Measurements from ENCODE around the gene NFATC4. TPM values are rescaled to one million over a fixed set of nuclear protein-coding genes. Genes with fewer than 3 reads are reported as not detected.

NFATC4 gene
- total and polyA plus RNA-seq, 2 donors (not counting 1 experiment from before 2014, with no cell fraction given): 3.1 to 7.6 TPM

DNA sequence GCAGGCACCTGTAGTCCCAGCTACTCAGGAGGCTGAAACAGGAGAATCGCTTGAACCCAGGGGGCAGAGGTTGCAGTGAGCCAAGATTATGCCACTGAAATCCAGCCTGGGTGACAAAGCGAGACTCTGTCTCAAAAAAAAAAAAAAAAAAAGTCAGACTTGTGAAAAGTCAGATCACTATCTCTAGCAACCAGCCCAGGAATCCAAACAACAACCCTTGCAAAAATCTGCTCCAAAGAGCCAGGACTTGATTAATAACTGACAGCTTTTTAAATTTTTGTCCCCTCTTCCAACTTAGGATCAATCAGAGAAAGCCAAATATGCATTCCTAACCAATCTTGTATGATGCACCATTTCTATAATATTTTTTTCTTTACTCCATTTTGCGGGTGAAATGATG, 7.7 kb upstream of the NFATC4 start:
- Mint-ChIP-seq H3K9me3 (ENCODE audit: insufficient read depth) (no peaks in the 10 kb centered on the region), H3K4me1 (peaks cover 4% of the 10 kb centered on the region), H3K27ac (no peak overlapping the region), H3K4me3 (no peak overlapping the region), H3K27me3 (peaks cover 18% of the 10 kb centered on the region)
- Histone ChIP-seq H3K4me2 (replicated peaks; ENCODE audit: low read depth, low read length, poor library complexity, severe bottlenecking) (no peak overlapping the region), H3K9ac (ENCODE audit: low read length) (no peak overlapping the region), H3K27me3 (replicated peaks in 1 of 4; ENCODE audit: control extremely low read depth in 1 of 4, control insufficient read depth in 3 of 4, insufficient read depth in 4 of 4, low read length in 3 of 4) (peaks cover 0 to 11% (median 1%) of the 10 kb centered on the region in 4 experiments), H3K27ac (ENCODE audit: low read length in 2 of 2) (no peak overlapping the region), H3K4me1 (ENCODE audit: control insufficient read depth in 2 of 2, insufficient read depth in 2 of 2, low read length in 2 of 2) (peaks cover 4% of the 10 kb centered on the region in 2 donors), H3K4me3 (ENCODE audit: control extremely low read depth in 1 of 5, extremely low read depth in 1 of 5, insufficient read depth in 1 of 5, low read depth in 2 of 5, low read length in 4 of 5) (no peak overlapping the region), H3K9me3 (ENCODE audit: control extremely low read depth in 1 of 3, control insufficient read depth in 2 of 3, insufficient read depth in 1 of 3, low read length in 2 of 3) (peaks cover 0 to 1% (median 0%) of the 10 kb centered on the region in 3 donors), H3K36me3 (replicated peaks in 1 of 2; ENCODE audit: control extremely low read depth in 1 of 2, control insufficient read depth in 1 of 2, extremely low read depth in 1 of 2, insufficient read depth in 2 of 2, low read length in 1 of 2) (no peaks in the 10 kb centered on the region), H4K20me1 (ENCODE audit: control insufficient read depth, insufficient read depth, low read length, poor library complexity, severe bottlenecking) (no peaks in the 10 kb centered on the region), H2AFZ (ENCODE audit: insufficient read depth, low read depth, low read length, poor library complexity, severe bottlenecking) (no peak overlapping the region), H3K79me2 (ENCODE audit: control insufficient read depth, insufficient read depth, low read length) (no peaks in the 10 kb centered on the region)
- DNase-seq (no peak), ATAC-seq (ENCODE audit: low read depth) (no peak)
- intact Hi-C loops (cut with micrococcal nuclease): loop anchor here (10.0 kb wide), 2 partner anchors 315 to 345 kb away; no protein-coding TSS in a partner anchor
- ChIA-PET POLR2A (no interaction called here), CTCF (interaction anchor here (0.7 to 5.4 kb wide), 4 partner anchors 27 to 77 kb away, joined by 4 to 42 read pairs (median 23); partner anchors contain the start of genes CBLN3 and KHNYN)
- TF ChIP-seq EZH2 (IDR thresholded peaks at IDR 0.05; ENCODE audit: borderline replicate concordance, insufficient read depth, low read depth, low read length, poor library complexity, severe bottlenecking): no peak
- TF ChIP-seq, protein P1, sequence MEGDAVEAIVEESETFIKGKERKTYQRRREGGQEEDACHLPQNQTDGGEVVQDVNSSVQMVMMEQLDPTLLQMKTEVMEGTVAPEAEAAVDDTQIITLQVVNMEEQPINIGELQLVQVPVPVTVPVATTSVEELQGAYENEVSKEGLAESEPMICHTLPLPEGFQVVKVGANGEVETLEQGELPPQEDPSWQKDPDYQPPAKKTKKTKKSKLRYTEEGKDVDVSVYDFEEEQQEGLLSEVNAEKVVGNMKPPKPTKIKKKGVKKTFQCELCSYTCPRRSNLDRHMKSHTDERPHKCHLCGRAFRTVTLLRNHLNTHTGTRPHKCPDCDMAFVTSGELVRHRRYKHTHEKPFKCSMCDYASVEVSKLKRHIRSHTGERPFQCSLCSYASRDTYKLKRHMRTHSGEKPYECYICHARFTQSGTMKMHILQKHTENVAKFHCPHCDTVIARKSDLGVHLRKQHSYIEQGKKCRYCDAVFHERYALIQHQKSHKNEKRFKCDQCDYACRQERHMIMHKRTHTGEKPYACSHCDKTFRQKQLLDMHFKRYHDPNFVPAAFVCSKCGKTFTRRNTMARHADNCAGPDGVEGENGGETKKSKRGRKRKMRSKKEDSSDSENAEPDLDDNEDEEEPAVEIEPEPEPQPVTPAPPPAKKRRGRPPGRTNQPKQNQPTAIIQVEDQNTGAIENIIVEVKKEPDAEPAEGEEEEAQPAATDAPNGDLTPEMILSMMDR (IDR thresholded peaks at IDR 0.05): no peak
- 93% methylated on average over 3 of the region's 3 CpGs for WGBS (ENCODE audit: insufficient coverage)

DNA sequence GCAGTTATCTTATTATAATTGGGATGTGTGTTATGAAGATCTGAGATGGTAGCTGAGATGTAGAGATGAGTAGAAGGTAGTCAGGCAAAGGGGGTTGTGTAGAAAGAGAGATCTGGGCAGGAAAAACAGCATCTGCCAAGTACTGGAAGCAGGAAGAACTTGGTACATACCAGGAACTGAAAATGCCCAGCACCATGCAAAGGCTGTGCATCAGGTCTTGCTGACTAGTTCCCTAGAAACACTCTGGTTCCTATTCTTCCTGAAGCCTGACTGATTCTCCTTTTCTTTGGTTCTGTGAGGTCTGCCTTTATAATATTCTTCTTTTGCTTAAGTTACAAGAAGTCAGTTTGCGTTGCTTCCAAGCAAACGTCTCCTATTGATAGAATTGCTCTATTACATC, 6.7 kb upstream of the NFATC4 start:
- intact Hi-C loops (cut with micrococcal nuclease): loop anchor here (10.0 kb wide), 2 partner anchors 313 to 343 kb away; no protein-coding TSS in a partner anchor
- peaks cover 0 to 1% (median 0%) of the 10 kb centered on the region in 3 donors for H3K9me3 ChIP-seq (ENCODE audit: control extremely low read depth in 1 of 3, control insufficient read depth in 2 of 3, insufficient read depth in 1 of 3, low read length in 2 of 3)
- DNase-seq (no peak), ATAC-seq (ENCODE audit: low read depth) (no peak)
- CTCF ChIA-PET: interaction anchor here (1.3 to 5.4 kb wide), 5 partner anchors 12 to 75 kb away, joined by 4 to 42 read pairs (median 20); partner anchors contain the start of genes CBLN3 and KHNYN
- no peak overlapping the region for H3K4me2 ChIP-seq (replicated peaks; ENCODE audit: low read depth, low read length, poor library complexity, severe bottlenecking)
- H3K27ac Mint-ChIP-seq: no peak overlapping the region
- no peak overlapping the region for H3K9ac ChIP-seq (ENCODE audit: low read length)
- H3K36me3 ChIP-seq (replicated peaks in 1 of 2; ENCODE audit: control extremely low read depth in 1 of 2, control insufficient read depth in 1 of 2, extremely low read depth in 1 of 2, insufficient read depth in 2 of 2, low read length in 1 of 2): no peaks in the 10 kb centered on the region
- POLR2A ChIA-PET: no interaction called here
- H3K4me3 ChIP-seq (ENCODE audit: control extremely low read depth in 1 of 5, extremely low read depth in 1 of 5, insufficient read depth in 1 of 5, low read depth in 2 of 5, low read length in 4 of 5): no peak overlapping the region
- H3K27me3 ChIP-seq (replicated peaks in 1 of 4; ENCODE audit: control extremely low read depth in 1 of 4, control insufficient read depth in 3 of 4, insufficient read depth in 4 of 4, low read length in 3 of 4): peaks cover 0 to 15% (median 1%) of the 10 kb centered on the region in 4 experiments
- H3K27ac ChIP-seq (ENCODE audit: low read length in 2 of 2): no peak overlapping the region
- peaks cover 18% of the 10 kb centered on the region for H3K27me3 Mint-ChIP-seq
- TF ChIP-seq, protein P1 (IDR thresholded peaks at IDR 0.05): no peak
- TF ChIP-seq EZH2 (IDR thresholded peaks at IDR 0.05; ENCODE audit: borderline replicate concordance, insufficient read depth, low read depth, low read length, poor library complexity, severe bottlenecking): no peak
- peaks cover 14% of the 10 kb centered on the region for H3K4me1 Mint-ChIP-seq
- no peaks in the 10 kb centered on the region for H4K20me1 ChIP-seq (ENCODE audit: control insufficient read depth, insufficient read depth, low read length, poor library complexity, severe bottlenecking)
- H3K4me1 ChIP-seq (ENCODE audit: control insufficient read depth in 2 of 2, insufficient read depth in 2 of 2, low read length in 2 of 2): peaks cover 13 to 14% of the 10 kb centered on the region in 2 donors
- H3K79me2 ChIP-seq (ENCODE audit: control insufficient read depth, insufficient read depth, low read length): no peaks in the 10 kb centered on the region
- no CpG with 5 or more reads among the region's 2 CpGs for WGBS (ENCODE audit: insufficient coverage)
- no peaks in the 10 kb centered on the region for H3K9me3 Mint-ChIP-seq (ENCODE audit: insufficient read depth)
- H2AFZ ChIP-seq (ENCODE audit: insufficient read depth, low read depth, low read length, poor library complexity, severe bottlenecking): no peak overlapping the region
- no peak overlapping the region for H3K4me3 Mint-ChIP-seq

Data from B cell (primary cell).